DOHH2 (cell line): ENCODE data around the gene ZFP57.

Experiments used
- H3F3A ChIP-seq: fragments of 200-600 bp; sonication (generic), shearing (Covaris generic); 2 replicates; pipeline ENCODE4 v1.6.0; 2016; ENCODE audit warnings: antibody characterized with exemption, mild to moderate bottlenecking; ENCODE audit not compliant: control insufficient read depth, insufficient read depth
- H3K27ac ChIP-seq: fragments of 200-600 bp; sonication (generic); 2 replicates; pipeline ENCODE4 v1.5.1; 2014; ENCODE audit warnings: low read depth, mild to moderate bottlenecking, low read length, moderate library complexity
- H3K27me3 ChIP-seq: fragments of 200-600 bp; sonication (generic); 2 replicates; pipeline ENCODE4 v1.6.1; 2014; ENCODE audit warnings: mild to moderate bottlenecking, low read length, mixed read lengths; ENCODE audit not compliant: control insufficient read depth
- H3K36me3 ChIP-seq: fragments of 200-600 bp; sonication (generic); 2 replicates; pipeline ENCODE4 v1.6.1; 2014; ENCODE audit warnings: mild to moderate bottlenecking, low read length, moderate library complexity, mixed read lengths; ENCODE audit not compliant: control insufficient read depth
- H3K4me1 ChIP-seq: fragments of 200-600 bp; sonication (generic); 2 replicates; pipeline ENCODE4 v1.6.1; 2014; ENCODE audit warnings: mild to moderate bottlenecking, low read length, mixed read lengths; ENCODE audit not compliant: control insufficient read depth
- H3K4me2 ChIP-seq: fragments of 200-600 bp; sonication (generic); 2 replicates; pipeline ENCODE4 v1.6.0; 2014; ENCODE audit warnings: mild to moderate bottlenecking, low read length, moderate library complexity
- H3K4me3 ChIP-seq: fragments of 200-600 bp; sonication (generic); 2 replicates; pipeline ENCODE4 v1.5.1; 2014; ENCODE audit warnings: mild to moderate bottlenecking, low read length, mixed read lengths
- H3K79me2 ChIP-seq: fragments of 200-600 bp; sonication (generic); 2 replicates; pipeline ENCODE4 v1.6.1; 2014; ENCODE audit warnings: mild to moderate bottlenecking, low read length, mixed read lengths; ENCODE audit not compliant: control insufficient read depth
- H3K9me2 ChIP-seq: fragments of 200-600 bp; sonication (generic); replicated peaks from 2 replicates; pipeline ENCODE4 v1.6.1; 2014; ENCODE audit warnings: mild to moderate bottlenecking, low read length, mixed read lengths; ENCODE audit not compliant: control insufficient read depth
- H3K9me3 ChIP-seq: fragments of 200-600 bp; sonication (generic); 2 replicates; pipeline ENCODE4 v1.6.1; 2014; ENCODE audit warnings: antibody characterized with exemption, low read length, mixed read lengths; ENCODE audit not compliant: control insufficient read depth, insufficient read depth
- H4K20me1 ChIP-seq: fragments of 200-600 bp; sonication (generic); 2 replicates; pipeline ENCODE4 v1.6.0; 2014; ENCODE audit warnings: low read depth, mild to moderate bottlenecking, antibody characterized with exemption, low read length, moderate library complexity; ENCODE audit not compliant: control insufficient read depth, insufficient read depth
- CTCF ChIP-seq: fragments of 200-600 bp; sonication (generic); IDR thresholded peaks from one replicate; pipeline ENCODE4 v1.5.1; 2014; ENCODE audit warnings: antibody characterized with exemption, mild to moderate bottlenecking, low read depth, low read length; ENCODE audit not compliant: poor library complexity, severe bottlenecking
- EZH2phosphoT487 ChIP-seq: fragments of 200-600 bp; sonication (generic); IDR thresholded peaks from 2 replicates; pipeline ENCODE4 v1.6.1; 2017; ENCODE audit warnings: borderline replicate concordance, mild to moderate bottlenecking, antibody characterized with exemption, low read length, moderate library complexity, mixed read lengths

ZFP57 gene

DNA sequence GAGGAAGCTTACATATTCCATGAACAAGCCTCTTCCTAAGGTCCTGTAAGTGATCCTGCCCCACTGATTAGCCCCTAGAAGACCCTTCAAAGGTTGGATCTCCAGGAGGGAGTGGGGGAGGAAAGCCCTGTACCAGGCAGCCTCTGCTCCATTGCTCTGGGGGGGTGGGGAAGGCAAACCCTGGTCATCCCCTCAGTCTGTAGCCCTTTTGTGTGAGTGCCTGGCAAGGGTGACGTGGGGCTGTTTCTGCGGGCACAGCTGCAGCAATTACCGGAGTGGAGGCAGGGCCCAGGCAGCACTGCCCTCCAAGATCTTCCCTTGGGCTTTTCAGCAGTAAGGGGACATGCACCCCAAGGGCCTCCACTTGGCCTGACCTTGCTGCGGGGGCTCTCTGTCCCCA is 24.2 kb downstream of the ZFP57 start, which contains the start of gene MOG:
MOG (plus strand) TSS at position 295 of the 400 bp plus-strand sequence. CDS start 118 bp downstream, outside the sequence.
- no peak within 1 kb of the TSS for H3K4me2 ChIP-seq

GRCh38 chr6:29656157-29656556 is 24.8 kb downstream of the ZFP57 start:
- H3K9me3 ChIP-seq = no peaks in the 10 kb centered on the region
- H3K4me1 ChIP-seq = no peaks in the 10 kb centered on the region
- H3K4me2 ChIP-seq = no peak overlapping the region
- no peaks in the 10 kb centered on the region for H3K79me2 ChIP-seq
- TF ChIP-seq CTCF (no peak), EZH2phosphoT487 (no peak)
- H3K27ac ChIP-seq = no peak overlapping the region
- H3F3A ChIP-seq = peaks cover 2% of the 10 kb centered on the region; the same call in 1 of the 2 replicates
- no peaks in the 10 kb centered on the region for H4K20me1 ChIP-seq
- no peak overlapping the region for H3K4me3 ChIP-seq
- peaks cover 6% of the 10 kb centered on the region for H3K27me3 ChIP-seq
- H3K36me3 ChIP-seq = no peaks in the 10 kb centered on the region
- H3K9me2 ChIP-seq = no peaks in the 10 kb centered on the region

More for the DNA sequence above, 24.2 kb downstream of the ZFP57 start, which contains the start of gene MOG:
- peaks cover 6% of the 10 kb centered on the region for H3K27me3 ChIP-seq
- H3K4me1 ChIP-seq = no peaks in the 10 kb centered on the region
- no peak within 1 kb of the TSS for H3K4me3 ChIP-seq
- TF ChIP-seq CTCF (no peak), EZH2phosphoT487 (no peak)
- no peaks in the 10 kb centered on the region for H3K9me3 ChIP-seq
- no peaks in the 10 kb centered on the region for H3K79me2 ChIP-seq
- no peaks in the 10 kb centered on the region for H4K20me1 ChIP-seq
- no peaks in the 10 kb centered on the region for H3K36me3 ChIP-seq
- no peak within 1 kb of the TSS for H3K27ac ChIP-seq
- no peaks in the 10 kb centered on the region for H3F3A ChIP-seq
- no peaks in the 10 kb centered on the region for H3K9me2 ChIP-seq

GRCh38 chr6:29655658-29656057 is 25.3 kb downstream of the ZFP57 start:
- H3F3A ChIP-seq = peaks cover 2% of the 10 kb centered on the region; the same call in 1 of the 2 replicates
- H3K27ac ChIP-seq = no peak overlapping the region
- no peaks in the 10 kb centered on the region for H3K79me2 ChIP-seq
- H3K4me3 ChIP-seq = no peak overlapping the region
- H3K27me3 ChIP-seq = peaks cover 6% of the 10 kb centered on the region
- H3K4me1 ChIP-seq = no peaks in the 10 kb centered on the region
- TF ChIP-seq EZH2phosphoT487 (no peak), CTCF (no peak)
- no peaks in the 10 kb centered on the region for H3K9me3 ChIP-seq
- H3K4me2 ChIP-seq = no peak overlapping the region
- no peaks in the 10 kb centered on the region for H3K9me2 ChIP-seq
- H4K20me1 ChIP-seq = no peaks in the 10 kb centered on the region
- no peaks in the 10 kb centered on the region for H3K36me3 ChIP-seq
